ENCODE measurements around the gene INCA1. TPM values are rescaled to one million over a fixed set of nuclear protein-coding genes. Genes with fewer than 3 reads are reported as not detected.
A peak's percentile ranks its signal among the peaks of the same experiment; 100 is the strongest.

Gene INCA1
- total and polyA plus RNA-seq, 2 of the 13 experiments (the other 11 are each of a cell fraction or from before 2014, with no cell fraction given), result 0.93 to 2.6 TPM

DNA sequence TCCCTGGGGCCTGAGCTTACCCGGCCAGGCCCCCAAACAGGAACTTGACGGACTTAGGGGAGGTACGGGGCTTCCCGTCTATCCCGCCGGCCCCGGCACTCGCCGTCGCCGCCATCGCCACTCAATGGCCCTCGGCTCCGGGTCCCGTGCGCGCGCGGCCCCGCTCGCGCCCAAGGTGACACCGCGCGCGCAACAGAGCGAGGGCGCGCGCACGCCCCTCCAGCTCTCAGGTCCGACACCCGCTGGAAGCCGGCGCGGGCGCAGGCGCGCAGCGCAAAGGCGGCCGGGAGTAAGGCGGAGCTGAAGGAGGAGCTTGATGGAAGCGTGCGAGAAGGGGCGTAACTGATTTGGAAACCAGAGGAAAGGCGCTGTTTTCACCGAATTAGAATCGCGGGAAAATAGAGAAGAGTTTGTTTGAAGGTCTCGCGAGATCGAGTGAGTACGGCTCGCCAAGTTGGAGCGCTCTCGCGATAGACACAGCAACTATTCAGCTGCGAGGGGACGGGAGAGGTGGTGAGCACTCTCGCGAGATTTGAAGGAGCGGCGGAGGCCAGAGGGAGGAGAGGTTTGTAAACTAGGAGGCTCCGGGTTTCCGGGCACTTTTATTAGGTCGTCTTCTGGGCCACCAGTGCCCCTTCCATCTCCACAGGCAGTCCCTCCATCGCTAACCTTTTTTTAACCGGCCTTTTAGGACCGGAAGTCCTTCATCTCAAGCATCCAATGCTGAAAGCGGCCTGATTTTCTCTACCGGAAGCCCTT lies 57.3 kb downstream of the INCA1 start, which contains the start of the genes RNF167 and SLC25A11 (continued):
- TF ChIP-seq, protein P1, sequence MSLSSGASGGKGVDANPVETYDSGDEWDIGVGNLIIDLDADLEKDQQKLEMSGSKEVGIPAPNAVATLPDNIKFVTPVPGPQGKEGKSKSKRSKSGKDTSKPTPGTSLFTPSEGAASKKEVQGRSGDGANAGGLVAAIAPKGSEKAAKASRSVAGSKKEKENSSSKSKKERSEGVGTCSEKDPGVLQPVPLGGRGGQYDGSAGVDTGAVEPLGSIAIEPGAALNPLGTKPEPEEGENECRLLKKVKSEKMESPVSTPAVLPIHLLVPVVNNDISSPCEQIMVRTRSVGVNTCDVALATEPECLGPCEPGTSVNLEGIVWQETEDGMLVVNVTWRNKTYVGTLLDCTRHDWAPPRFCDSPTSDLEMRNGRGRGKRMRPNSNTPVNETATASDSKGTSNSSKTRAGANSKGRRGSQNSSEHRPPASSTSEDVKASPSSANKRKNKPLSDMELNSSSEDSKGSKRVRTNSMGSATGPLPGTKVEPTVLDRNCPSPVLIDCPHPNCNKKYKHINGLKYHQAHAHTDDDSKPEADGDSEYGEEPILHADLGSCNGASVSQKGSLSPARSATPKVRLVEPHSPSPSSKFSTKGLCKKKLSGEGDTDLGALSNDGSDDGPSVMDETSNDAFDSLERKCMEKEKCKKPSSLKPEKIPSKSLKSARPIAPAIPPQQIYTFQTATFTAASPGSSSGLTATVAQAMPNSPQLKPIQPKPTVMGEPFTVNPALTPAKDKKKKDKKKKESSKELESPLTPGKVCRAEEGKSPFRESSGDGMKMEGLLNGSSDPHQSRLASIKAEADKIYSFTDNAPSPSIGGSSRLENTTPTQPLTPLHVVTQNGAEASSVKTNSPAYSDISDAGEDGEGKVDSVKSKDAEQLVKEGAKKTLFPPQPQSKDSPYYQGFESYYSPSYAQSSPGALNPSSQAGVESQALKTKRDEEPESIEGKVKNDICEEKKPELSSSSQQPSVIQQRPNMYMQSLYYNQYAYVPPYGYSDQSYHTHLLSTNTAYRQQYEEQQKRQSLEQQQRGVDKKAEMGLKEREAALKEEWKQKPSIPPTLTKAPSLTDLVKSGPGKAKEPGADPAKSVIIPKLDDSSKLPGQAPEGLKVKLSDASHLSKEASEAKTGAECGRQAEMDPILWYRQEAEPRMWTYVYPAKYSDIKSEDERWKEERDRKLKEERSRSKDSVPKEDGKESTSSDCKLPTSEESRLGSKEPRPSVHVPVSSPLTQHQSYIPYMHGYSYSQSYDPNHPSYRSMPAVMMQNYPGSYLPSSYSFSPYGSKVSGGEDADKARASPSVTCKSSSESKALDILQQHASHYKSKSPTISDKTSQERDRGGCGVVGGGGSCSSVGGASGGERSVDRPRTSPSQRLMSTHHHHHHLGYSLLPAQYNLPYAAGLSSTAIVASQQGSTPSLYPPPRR (CRISPR knock-in tag; IDR thresholded peaks at IDR 0.05; ENCODE audit: borderline replicate concordance), result no peak
- TF ChIP-seq ZNF672 (CRISPR knock-in tag; IDR thresholded peaks at IDR 0.05) (no peak), NR3C1 (CRISPR knock-in tag; IDR thresholded peaks at IDR 0.05) (no peak), SP1 (IDR thresholded peaks at IDR 0.05) (peak; percentile 99), SP1 (CRISPR knock-in tag; IDR thresholded peaks at IDR 0.05) (no peak), TGIF2 (CRISPR knock-in tag; IDR thresholded peaks at IDR 0.05) (no peak), KDM5A (IDR thresholded peaks at IDR 0.05; ENCODE audit: borderline replicate concordance, low read length) (peak; percentile 94), ZNF121 (CRISPR knock-in tag; IDR thresholded peaks at IDR 0.05) (0 out of 2 replicates have a peak, but pooled peaks have one; percentile 9), ZNF720 (CRISPR knock-in tag; IDR thresholded peaks at IDR 0.05) (no peak), SUZ12 (IDR thresholded peaks at IDR 0.05; ENCODE audit: low read depth, low read length) (no peak), NFATC3 (CRISPR knock-in tag; IDR thresholded peaks at IDR 0.05) (no peak), ZNF234 (CRISPR knock-in tag; conservative IDR thresholded peaks at IDR 0.05) (no peak), SRY (CRISPR knock-in tag; IDR thresholded peaks at IDR 0.05) (no peak), SMC3 (IDR thresholded peaks at IDR 0.05; ENCODE audit: low read length) (no peak), JUNB (CRISPR knock-in tag; IDR thresholded peaks at IDR 0.05; ENCODE audit: borderline replicate concordance) (no peak), ZNF383 (CRISPR knock-in tag; IDR thresholded peaks at IDR 0.05; ENCODE audit: borderline replicate concordance) (no peak), ZNF761 (CRISPR knock-in tag; conservative IDR thresholded peaks at IDR 0.05) (no peak)
- TF ChIP-seq, protein P2, sequence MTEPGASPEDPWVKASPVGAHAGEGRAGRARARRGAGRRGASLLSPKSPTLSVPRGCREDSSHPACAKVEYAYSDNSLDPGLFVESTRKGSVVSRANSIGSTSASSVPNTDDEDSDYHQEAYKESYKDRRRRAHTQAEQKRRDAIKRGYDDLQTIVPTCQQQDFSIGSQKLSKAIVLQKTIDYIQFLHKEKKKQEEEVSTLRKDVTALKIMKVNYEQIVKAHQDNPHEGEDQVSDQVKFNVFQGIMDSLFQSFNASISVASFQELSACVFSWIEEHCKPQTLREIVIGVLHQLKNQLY (CRISPR knock-in tag; IDR thresholded peaks at IDR 0.05), result no peak
- TF ChIP-seq, protein P3, sequence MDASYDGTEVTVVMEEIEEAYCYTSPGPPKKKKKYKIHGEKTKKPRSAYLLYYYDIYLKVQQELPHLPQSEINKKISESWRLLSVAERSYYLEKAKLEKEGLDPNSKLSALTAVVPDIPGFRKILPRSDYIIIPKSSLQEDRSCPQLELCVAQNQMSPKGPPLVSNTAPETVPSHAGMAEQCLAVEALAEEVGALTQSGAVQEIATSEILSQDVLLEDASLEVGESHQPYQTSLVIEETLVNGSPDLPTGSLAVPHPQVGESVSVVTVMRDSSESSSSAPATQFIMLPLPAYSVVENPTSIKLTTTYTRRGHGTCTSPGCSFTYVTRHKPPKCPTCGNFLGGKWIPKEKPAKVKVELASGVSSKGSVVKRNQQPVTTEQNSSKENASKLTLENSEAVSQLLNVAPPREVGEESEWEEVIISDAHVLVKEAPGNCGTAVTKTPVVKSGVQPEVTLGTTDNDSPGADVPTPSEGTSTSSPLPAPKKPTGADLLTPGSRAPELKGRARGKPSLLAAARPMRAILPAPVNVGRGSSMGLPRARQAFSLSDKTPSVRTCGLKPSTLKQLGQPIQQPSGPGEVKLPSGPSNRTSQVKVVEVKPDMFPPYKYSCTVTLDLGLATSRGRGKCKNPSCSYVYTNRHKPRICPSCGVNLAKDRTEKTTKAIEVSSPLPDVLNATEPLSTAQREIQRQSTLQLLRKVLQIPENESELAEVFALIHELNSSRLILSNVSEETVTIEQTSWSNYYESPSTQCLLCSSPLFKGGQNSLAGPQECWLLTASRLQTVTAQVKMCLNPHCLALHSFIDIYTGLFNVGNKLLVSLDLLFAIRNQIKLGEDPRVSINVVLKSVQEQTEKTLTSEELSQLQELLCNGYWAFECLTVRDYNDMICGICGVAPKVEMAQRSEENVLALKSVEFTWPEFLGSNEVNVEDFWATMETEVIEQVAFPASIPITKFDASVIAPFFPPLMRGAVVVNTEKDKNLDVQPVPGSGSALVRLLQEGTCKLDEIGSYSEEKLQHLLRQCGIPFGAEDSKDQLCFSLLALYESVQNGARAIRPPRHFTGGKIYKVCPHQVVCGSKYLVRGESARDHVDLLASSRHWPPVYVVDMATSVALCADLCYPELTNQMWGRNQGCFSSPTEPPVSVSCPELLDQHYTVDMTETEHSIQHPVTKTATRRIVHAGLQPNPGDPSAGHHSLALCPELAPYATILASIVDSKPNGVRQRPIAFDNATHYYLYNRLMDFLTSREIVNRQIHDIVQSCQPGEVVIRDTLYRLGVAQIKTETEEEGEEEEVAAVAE (CRISPR knock-in tag; IDR thresholded peaks at IDR 0.05; ENCODE audit: borderline replicate concordance), result peak; percentile 31; the same call in 1 of the 2 replicates
- TF ChIP-seq, protein P4, sequence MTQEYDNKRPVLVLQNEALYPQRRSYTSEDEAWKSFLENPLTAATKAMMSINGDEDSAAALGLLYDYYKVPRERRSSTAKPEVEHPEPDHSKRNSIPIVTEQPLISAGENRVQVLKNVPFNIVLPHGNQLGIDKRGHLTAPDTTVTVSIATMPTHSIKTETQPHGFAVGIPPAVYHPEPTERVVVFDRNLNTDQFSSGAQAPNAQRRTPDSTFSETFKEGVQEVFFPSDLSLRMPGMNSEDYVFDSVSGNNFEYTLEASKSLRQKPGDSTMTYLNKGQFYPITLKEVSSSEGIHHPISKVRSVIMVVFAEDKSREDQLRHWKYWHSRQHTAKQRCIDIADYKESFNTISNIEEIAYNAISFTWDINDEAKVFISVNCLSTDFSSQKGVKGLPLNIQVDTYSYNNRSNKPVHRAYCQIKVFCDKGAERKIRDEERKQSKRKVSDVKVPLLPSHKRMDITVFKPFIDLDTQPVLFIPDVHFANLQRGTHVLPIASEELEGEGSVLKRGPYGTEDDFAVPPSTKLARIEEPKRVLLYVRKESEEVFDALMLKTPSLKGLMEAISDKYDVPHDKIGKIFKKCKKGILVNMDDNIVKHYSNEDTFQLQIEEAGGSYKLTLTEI (CRISPR knock-in tag; conservative IDR thresholded peaks at IDR 0.05), result no peak

Measured in HepG2 (cell line).